Right atrium auricular region (tissue), 2 donors: ENCODE measurements around the gene SLC6A4. TPM values are rescaled to one million over a fixed set of nuclear protein-coding genes. Genes with fewer than 3 reads are reported as not detected.

Experiments
- DNase-seq: peaks from one replicate; pipeline ENCODE4 v3.0.0-alpha.2; 2019; ENCODE audit warnings: low spot score
- H3K27ac ChIP-seq, 2 donors: fragments of 200-600 bp; sonication (generic); 1 replicate in 1 of 2; 2 replicates in 1 of 2; pipeline ENCODE4 v1.5.1; 2016 to 2019
- H3K27me3 ChIP-seq, 2 donors: fragments of 200-600 bp; sonication (generic); one replicate each; pipeline versions ENCODE4 v1.5.1 to v1.6.0; 2017 to 2019
- H3K36me3 ChIP-seq: fragments of 200-600 bp; sonication (generic); one replicate; pipeline ENCODE4 v1.5.1; 2016
- H3K4me1 ChIP-seq, 2 donors: fragments of 200-600 bp; sonication (generic); one replicate each; pipeline versions ENCODE4 v1.5.1 to v1.6.0; 2017 to 2019
- H3K4me3 ChIP-seq, 2 donors: fragments of 200-600 bp; sonication (generic); 1 replicate in 1 of 2; 2 replicates in 1 of 2; pipeline ENCODE4 v1.5.1; 2017 to 2019; ENCODE audit warnings: mild to moderate bottlenecking in 1 of 2, moderate library complexity in 1 of 2
- H3K9me3 ChIP-seq, 2 donors: fragments of 200-600 bp; sonication (generic); one replicate each; pipeline ENCODE4 v1.5.1; 2019
- CTCF ChIP-seq, 2 donors: fragments of 200-600 bp; sonication (generic); IDR thresholded peaks; one replicate each; pipeline ENCODE4 v1.5.1; 2019; ENCODE audit warnings: antibody characterized with exemption in 2 of 2
- total RNA-seq, 2 donors: library from RNA; depleted of rRNA; stranded (reverse); fragments of >200 nt; gene quantifications; one replicate each; pipeline ENCODE4 v1.1.0, GENCODE V29; 2016

Gene SLC6A4
- total RNA-seq, 2 donors from 2014 or later: 2.0 to 7.0 TPM

GRCh38 chr17:30170415-30170987 lies 65.0 kb downstream of the SLC6A4 start:
- Histone ChIP-seq H3K36me3 (peaks cover 26% of the 10 kb centered on the region), H3K27ac (no peak overlapping the region), H3K4me3 (no peak overlapping the region), H3K9me3 (no peaks in the 10 kb centered on the region), H3K4me1 (no peaks in the 10 kb centered on the region), H3K27me3 (no peaks in the 10 kb centered on the region)
- DNase-seq: no peak
- TF ChIP-seq CTCF (IDR thresholded peaks at IDR 0.05): no peak

- no peaks in the 10 kb centered on the region for H3K27me3 ChIP-seq
- no peaks in the 10 kb centered on the region for H3K9me3 ChIP-seq
- H3K4me1 ChIP-seq: no peaks in the 10 kb centered on the region
- DNase-seq: no peak
- no peak overlapping the region for H3K4me3 ChIP-seq
- H3K36me3 ChIP-seq: peaks cover 7% of the 10 kb centered on the region
- H3K27ac ChIP-seq: no peak overlapping the region
- no peak for TF ChIP-seq CTCF (IDR thresholded peaks at IDR 0.05)
Observed at GRCh38 chr17:30165960-30166359, 69.5 kb downstream of the SLC6A4 start.

GRCh38 chr17:30165147-30165546 lies 70.3 kb downstream of the SLC6A4 start:
- no peak for DNase-seq
- Histone ChIP-seq H3K27ac (no peak overlapping the region), H3K9me3 (no peaks in the 10 kb centered on the region), H3K27me3 (no peaks in the 10 kb centered on the region), H3K4me3 (no peak overlapping the region), H3K4me1 (no peaks in the 10 kb centered on the region), H3K36me3 (peaks cover 7% of the 10 kb centered on the region)
- no peak for TF ChIP-seq CTCF (IDR thresholded peaks at IDR 0.05)

- Histone ChIP-seq H3K27ac (no peak overlapping the region), H3K4me1 (no peaks in the 10 kb centered on the region), H3K4me3 (no peak overlapping the region), H3K9me3 (peaks cover 0 to 3% of the 10 kb centered on the region in 2 donors), H3K27me3 (no peaks in the 10 kb centered on the region), H3K36me3 (peaks cover 7% of the 10 kb centered on the region)
- no peak for DNase-seq
- no peak for TF ChIP-seq CTCF (IDR thresholded peaks at IDR 0.05)
Observed at GRCh38 chr17:30164531-30164930, 71.0 kb downstream of the SLC6A4 start.

- peaks cover 0 to 13% of the 10 kb centered on the region in 2 donors for H3K9me3 ChIP-seq
- TF ChIP-seq CTCF (IDR thresholded peaks at IDR 0.05): no peak
- no peak for DNase-seq
- no peaks in the 10 kb centered on the region for H3K27me3 ChIP-seq
- peaks cover 7% of the 10 kb centered on the region for H3K36me3 ChIP-seq
- H3K4me3 ChIP-seq: no peak overlapping the region
- H3K27ac ChIP-seq: no peak overlapping the region
- no peaks in the 10 kb centered on the region for H3K4me1 ChIP-seq
Observed at GRCh38 chr17:30161601-30162000, 73.9 kb downstream of the SLC6A4 start.
